IMR-90 (cell line): Measurements from ENCODE around the gene KLHL3. TPM values are rescaled to one million over a fixed set of nuclear protein-coding genes. Genes with fewer than 3 reads are reported as not detected.

Source experiments
- ATAC-seq: fragments of 200-7000 bp; cut with Tn5 transposase; 2 replicates; pipeline ENCODE4 v1.9.1; 2020; ENCODE audit warnings: low read depth, mild to moderate bottlenecking, moderate library complexity
- BruUV-seq: library from RNA; stranded (reverse); fragments of 400-500 nt; replicated peaks from 2 replicates; lab custom pipeline; 2021; lab: Mats Ljungman, UMichigan
- CTCF ChIA-PET: fragments of 300-600 bp; formaldehyde crosslinking; extraction: SDS; loops from one replicate; lab custom pipeline; 2021; ENCODE audit warnings: antibody characterized with exemption; lab: Yijun Ruan, JAX
- POLR2A ChIA-PET: fragments of 300-600 bp; sonication (Branson Sonifier 250); formaldehyde crosslinking; loops from one replicate; lab custom pipeline; 2022; ENCODE audit warnings: antibody characterized with exemption; ENCODE audit not compliant: unreplicated experiment; lab: Charles Lee
- DNase-seq: peaks from one replicate; pipeline ENCODE4 v3.0.0; 2013
- H2AFZ ChIP-seq: replicated peaks from 2 replicates; pipeline ENCODE3; 2013; ENCODE audit warnings: low read length, mild to moderate bottlenecking; ENCODE audit not compliant: poor library complexity
- H2AK5ac ChIP-seq: 2 replicates; pipeline ENCODE4 v1.6.1; 2013; ENCODE audit warnings: low read depth, low read length, inconsistent platforms
- H2AK9ac ChIP-seq: replicated peaks from 2 replicates; pipeline ENCODE3; 2013; ENCODE audit warnings: mild to moderate bottlenecking, low read depth, low read length, moderate library complexity; ENCODE audit not compliant: poor library complexity
- H2BK120ac ChIP-seq: 2 replicates; pipeline ENCODE4 v1.6.1; 2013; ENCODE audit warnings: low read depth, low read length, inconsistent platforms
- H2BK15ac ChIP-seq: 3 replicates; pipeline ENCODE4 v1.6.1; 2013; ENCODE audit warnings: low read depth, low read length, inconsistent platforms
- H2BK20ac ChIP-seq: 2 replicates; pipeline ENCODE4 v1.6.1; 2013; ENCODE audit warnings: low read depth, mild to moderate bottlenecking, inconsistent platforms, low read length, moderate library complexity
- H2BK5ac ChIP-seq: 2 replicates; pipeline ENCODE4 v1.6.1; 2013; ENCODE audit warnings: mild to moderate bottlenecking, low read depth, low read length, inconsistent platforms; ENCODE audit not compliant: poor library complexity, severe bottlenecking
- H3K14ac ChIP-seq: replicated peaks from 2 replicates; pipeline ENCODE4 v1.6.1; 2013; ENCODE audit warnings: low read depth, low read length, inconsistent platforms
- H3K18ac ChIP-seq: 2 replicates; pipeline ENCODE4 v1.6.1; 2013; ENCODE audit warnings: low read depth, low read length, control low read depth
- H3K23ac ChIP-seq: 2 replicates; pipeline ENCODE4 v1.6.1; 2013; ENCODE audit warnings: low read depth, low read length, inconsistent platforms
- H3K27ac ChIP-seq: 2 replicates; pipeline ENCODE4 v1.5.1; 2013; ENCODE audit warnings: mild to moderate bottlenecking, control low read depth, low read length; ENCODE audit not compliant: insufficient read depth
- H3K27me3 ChIP-seq: 2 replicates; pipeline ENCODE4 v1.6.1; 2013; ENCODE audit warnings: low read length; ENCODE audit not compliant: control insufficient read depth, insufficient read depth
- H3K36me3 ChIP-seq: 2 replicates; pipeline ENCODE4 v1.6.1; 2013; ENCODE audit warnings: low read length, mixed read lengths; ENCODE audit not compliant: control insufficient read depth, insufficient read depth
- H3K4ac ChIP-seq: 2 replicates; pipeline ENCODE4 v1.6.1; 2013; ENCODE audit warnings: low read depth, low read length, inconsistent platforms
- H3K4me1 ChIP-seq: 2 replicates; pipeline ENCODE4 v1.6.1; 2013; ENCODE audit warnings: low read length, mixed read lengths; ENCODE audit not compliant: control insufficient read depth, insufficient read depth
- H3K4me2 ChIP-seq: 2 replicates; pipeline ENCODE4 v1.6.1; 2013; ENCODE audit warnings: low read depth, mild to moderate bottlenecking, control low read depth, low read length, moderate library complexity
- H3K4me3 ChIP-seq: 2 replicates; pipeline ENCODE4 v1.5.1; 2013; ENCODE audit warnings: low read depth, mild to moderate bottlenecking, control low read depth, low read length, moderate library complexity; ENCODE audit not compliant: insufficient read depth
- H3K56ac ChIP-seq: 2 replicates; pipeline ENCODE4 v1.6.1; 2013; ENCODE audit warnings: low read length, inconsistent platforms; ENCODE audit not compliant: insufficient read depth; ENCODE audit errors: extremely low read depth
- H3K79me1 ChIP-seq, 2 experiments: 2 replicates each; pipeline ENCODE4 v1.6.1; 2013; ENCODE audit warnings: low read length in 2 of 2, inconsistent platforms in 1 of 2, low read depth in 1 of 2
- H3K9ac ChIP-seq: 2 replicates; pipeline ENCODE4 v1.6.1; 2013; ENCODE audit warnings: low read depth, low read length, control low read depth
- H3K9me1 ChIP-seq: 2 replicates; pipeline ENCODE4 v1.6.1; 2013; ENCODE audit warnings: low read length, inconsistent platforms; ENCODE audit not compliant: insufficient read depth
- H3K9me3 ChIP-seq: 2 replicates; pipeline ENCODE4 v1.6.1; 2013; ENCODE audit warnings: low read length; ENCODE audit not compliant: control insufficient read depth, insufficient read depth
- H4K20me1 ChIP-seq: 2 replicates; pipeline ENCODE4 v1.6.1; 2013; ENCODE audit warnings: low read length, inconsistent platforms; ENCODE audit not compliant: insufficient read depth
- H4K5ac ChIP-seq: 2 replicates; pipeline ENCODE4 v1.6.1; 2013; ENCODE audit warnings: mild to moderate bottlenecking, low read depth, low read length, control low read depth
- H4K8ac ChIP-seq, 2 experiments: 2 replicates each; pipeline ENCODE4 v1.6.1; 2013; ENCODE audit warnings: low read depth in 2 of 2, low read length in 2 of 2, control low read depth in 1 of 2, inconsistent platforms in 1 of 2
- H4K91ac ChIP-seq: 2 replicates; pipeline ENCODE4 v1.6.1; 2013; ENCODE audit warnings: low read depth, low read length, inconsistent platforms; ENCODE audit not compliant: insufficient read depth
- CHD1 ChIP-seq: IDR thresholded peaks from 2 replicates; pipeline ENCODE4 v1.6.1; 2012; ENCODE audit warnings: low read depth, low read length, improper control_type of control experiment
- MAFK ChIP-seq: IDR thresholded peaks from 2 replicates; pipeline ENCODE4 v1.6.1; 2012; ENCODE audit warnings: low read depth, low read length, improper control_type of control experiment
- POLR2A ChIP-seq: IDR thresholded peaks from 2 replicates; pipeline ENCODE4 v1.6.1; 2012; ENCODE audit warnings: mild to moderate bottlenecking, low read depth, low read length
- RAD21 ChIP-seq: IDR thresholded peaks from 2 replicates; pipeline ENCODE4 v1.6.1; 2012; ENCODE audit warnings: low read length, improper control_type of control experiment
- RCOR1 ChIP-seq: IDR thresholded peaks from 2 replicates; pipeline ENCODE4 v1.6.1; 2012; ENCODE audit warnings: mild to moderate bottlenecking, low read length, improper control_type of control experiment; ENCODE audit not compliant: insufficient replicate concordance
- RFX5 ChIP-seq: IDR thresholded peaks from 2 replicates; pipeline ENCODE4 v1.8.0; 2012; ENCODE audit warnings: low read depth, mild to moderate bottlenecking, low read length, moderate library complexity
- SMC3 ChIP-seq: fragments of 150-350 bp; IDR thresholded peaks from 2 replicates; pipeline ENCODE4 v1.6.1; 2016; ENCODE audit warnings: low read depth, mild to moderate bottlenecking, antibody characterized with exemption, low read length, moderate library complexity
- WGBS, 2 experiments: methylation state at CpG; one replicate each; pipeline versions ENCODE4 v1.1.5 to v1.1.7; 2013; ENCODE audit warnings: missing lambda C conversion rate in 2 of 2; ENCODE audit not compliant: insufficient read length in 1 of 2; ENCODE audit errors: extremely low coverage in 2 of 2; 5-methylcytosine and 5-hydroxymethylcytosine counted together
- dilution Hi-C: fragments of 300-500 bp; cut with HindIII; formaldehyde crosslinking; loops from one replicate; pipeline ENCODE4 v1.14.3; 2018; ENCODE audit warnings: low sequenced_read_pairs; ENCODE audit not compliant: unreplicated experiment
- in situ Hi-C: fragments of 300-500 bp; cut with MboI; formaldehyde crosslinking; loops from 3 replicates; pipeline ENCODE4 v1.14.3; 2019; ENCODE audit warnings: low sequenced_read_pairs, inconsistent platforms, mixed read lengths
- intact Hi-C: fragments of 100-400 bp; cut with micrococcal nuclease; formaldehyde crosslinking; loops from 2 replicates; pipeline ENCODE4 v1.10.0; 2022
- polyA plus RNA-seq, 3 experiments: library from polyadenylated mRNA; depleted of rRNA; stranded (reverse); fragments of >200 nt; gene quantifications; 2 replicates each; pipeline ENCODE4 v1.2.3, GENCODE V29; 2012; ENCODE audit warnings: low replicate concordance in 1 of 3
- total RNA-seq: library from RNA; depleted of rRNA; stranded (reverse); fragments of >200 nt; gene quantifications from 2 replicates; pipeline ENCODE4 v1.2.3, GENCODE V29; 2012

KLHL3 gene
- total and polyA plus RNA-seq, 2 of the 4 experiments (the other 2 are of a cell fraction) = 2.3 to 4.1 TPM

- Histone ChIP-seq H4K5ac (no peak overlapping the region), H2AFZ (no peak overlapping the region), H3K56ac (no peak overlapping the region), H3K9me1 (no peaks in the 10 kb centered on the region; the same call in 1 of the 2 replicates), H3K79me1 (no peaks in the 10 kb centered on the region), H3K14ac (no peak overlapping the region), H2AK9ac (no peak overlapping the region), H4K8ac (no peak overlapping the region), H3K18ac (no peak overlapping the region), H3K23ac (no peak overlapping the region), H3K27ac (no peak overlapping the region), H2BK120ac (no peak overlapping the region), H2BK20ac (no peak overlapping the region), H2AK5ac (no peak overlapping the region), H3K36me3 (no peaks in the 10 kb centered on the region), H3K9me3 (no peaks in the 10 kb centered on the region), H3K4me2 (no peak overlapping the region), H2BK5ac (no peak overlapping the region), H3K4me1 (no peaks in the 10 kb centered on the region), H4K91ac (no peak overlapping the region), H2BK15ac (no peak overlapping the region), H3K9ac (no peak overlapping the region), H3K27me3 (no peaks in the 10 kb centered on the region), H3K4ac (no peak overlapping the region), H3K4me3 (no peak overlapping the region), H4K20me1 (no peaks in the 10 kb centered on the region)
- in situ Hi-C loops = no loop called here
- TF ChIP-seq MAFK (no peak), SMC3 (no peak), POLR2A (no peak), RCOR1 (no peak), CHD1 (no peak), RAD21 (no peak), RFX5 (no peak)
- ChIA-PET CTCF (no interaction called here), POLR2A (no interaction called here)
- WGBS, 2 experiments = 40% methylated on average over 2 of the region's 6 CpGs; no CpG with 5 or more reads in 1 of the 2 experiments
- dilution Hi-C loops = no loop called here
- ATAC-seq (no peak), DNase-seq (no peak)
- intact Hi-C loops = no loop called here
- BruUV-seq = no TSS peak
Measured at GRCh38 chr5:137672001-137672400, 63.9 kb downstream of the KLHL3 start.
